Liver (tissue), 9 donors: ENCODE results near the gene HOMEZ. TPM values are rescaled to one million over a fixed set of nuclear protein-coding genes. Genes with fewer than 3 reads are reported as not detected.

Experiments used
- DNase-seq: peaks from one replicate; pipeline ENCODE4 v3.0.0-alpha.2; 2017; ENCODE audit warnings: low spot score
- H3K27ac ChIP-seq, 2 donors: one replicate each; pipeline ENCODE4 v1.7.0; 2013; ENCODE audit warnings: inconsistent platforms in 2 of 2, low read length in 2 of 2, control low read depth in 1 of 2, low read depth in 1 of 2, mild to moderate bottlenecking in 1 of 2
- H3K27me3 ChIP-seq, 4 donors: one replicate each; pipeline versions ENCODE4 v1.6.1 to v1.7.0; 2013; ENCODE audit warnings: low read length in 3 of 4, inconsistent platforms in 1 of 4, mild to moderate bottlenecking in 1 of 4, moderate library complexity in 1 of 4; ENCODE audit not compliant: control insufficient read depth in 4 of 4, insufficient read depth in 4 of 4
- H3K36me3 ChIP-seq, 4 donors: one replicate each; pipeline versions ENCODE4 v1.6.1 to v1.7.0; 2013; ENCODE audit warnings: low read length in 3 of 4, mild to moderate bottlenecking in 3 of 4, low read depth in 1 of 4, moderate library complexity in 1 of 4; ENCODE audit not compliant: control insufficient read depth in 4 of 4, insufficient read depth in 3 of 4
- H3K4me1 ChIP-seq, 4 donors: one replicate each; pipeline versions ENCODE4 v1.6.1 to v1.7.0; 2013; ENCODE audit warnings: low read length in 3 of 4, mild to moderate bottlenecking in 3 of 4, moderate library complexity in 1 of 4; ENCODE audit not compliant: control insufficient read depth in 4 of 4, insufficient read depth in 4 of 4
- H3K4me3 ChIP-seq, 3 donors: one replicate each; pipeline versions ENCODE4 v1.6.1 to v1.7.0; 2013; ENCODE audit warnings: low read length in 3 of 3, control low read depth in 1 of 3, low read depth in 1 of 3, mild to moderate bottlenecking in 1 of 3
- H3K9ac ChIP-seq, 2 donors: one replicate each; pipeline ENCODE4 v1.7.0; 2013; ENCODE audit warnings: low read length in 2 of 2, mild to moderate bottlenecking in 2 of 2, moderate library complexity in 2 of 2, control low read depth in 1 of 2, low read depth in 1 of 2
- H3K9me3 ChIP-seq, 4 donors: one replicate each; pipeline versions ENCODE4 v1.6.1 to v1.7.0; 2013; ENCODE audit warnings: low read length in 3 of 4; ENCODE audit not compliant: control insufficient read depth in 4 of 4
- CTCF ChIP-seq: fragments of 150-350 bp; IDR thresholded peaks from 2 replicates; pipeline ENCODE4 v1.5.1; 2017; ENCODE audit warnings: improper control_type of control experiment, low read depth, low read length; ENCODE audit not compliant: missing input control
- EGR1 ChIP-seq, 2 donors: IDR thresholded peaks; 2 replicates each; pipeline ENCODE4 v1.6.1; 2016 to 2018; ENCODE audit warnings: antibody characterized with exemption in 2 of 2, low read depth in 2 of 2
- FOXA1 ChIP-seq: IDR thresholded peaks from 2 replicates; pipeline ENCODE4 v1.6.1; 2016; ENCODE audit warnings: antibody characterized with exemption
- GABPA ChIP-seq, 2 donors: IDR thresholded peaks in 1 of 2; conservative IDR thresholded peaks in 1 of 2; 2 replicates each; pipeline ENCODE4 v1.6.1; 2016; ENCODE audit warnings: antibody characterized with exemption in 2 of 2, mild to moderate bottlenecking in 1 of 2, moderate library complexity in 1 of 2
- HNF4G ChIP-seq: IDR thresholded peaks from 2 replicates; pipeline ENCODE4 v1.6.1; 2016; ENCODE audit warnings: antibody characterized with exemption
- JUND ChIP-seq, 2 donors: IDR thresholded peaks; 2 replicates each; pipeline ENCODE4 v1.6.1; 2016; ENCODE audit warnings: antibody characterized with exemption in 2 of 2
- NR2F2 ChIP-seq: IDR thresholded peaks from 2 replicates; pipeline ENCODE4 v1.6.1; 2016; ENCODE audit warnings: antibody characterized with exemption
- REST ChIP-seq: IDR thresholded peaks from 2 replicates; pipeline ENCODE4 v1.6.1; 2016; ENCODE audit warnings: antibody characterized with exemption, mild to moderate bottlenecking
- RXRA ChIP-seq, 2 donors: IDR thresholded peaks; 2 replicates each; pipeline ENCODE4 v1.6.1; 2017 to 2018; ENCODE audit warnings: antibody characterized with exemption in 2 of 2, mild to moderate bottlenecking in 1 of 2
- SP1 ChIP-seq: IDR thresholded peaks from 2 replicates; pipeline ENCODE4 v1.6.1; 2018; ENCODE audit warnings: antibody characterized with exemption, mild to moderate bottlenecking
- ZBTB33 ChIP-seq: IDR thresholded peaks from 2 replicates; pipeline ENCODE4 v1.6.1; 2016; ENCODE audit warnings: antibody characterized with exemption
- WGBS: extraction: QIAGEN DNeasy Blood & Tissue Kit; methylation state at CpG from one replicate; pipeline ENCODE4 v1.1.7; 2013; 5-methylcytosine and 5-hydroxymethylcytosine counted together
- polyA plus RNA-seq, 2 donors: library from polyadenylated mRNA; stranded (reverse) in 1 of 2; unstranded in 1 of 2; fragments of 200-250 nt in 1 of 2; fragments of >200 nt in 1 of 2; fragmentation: Nextera tagmentation in 1 of 2; extraction: Ambion mirVana in 1 of 2; gene quantifications; one replicate each; pipeline versions ENCODE4 v1.2.1 to v1.2.3, GENCODE V29; 2013 to 2015
- total RNA-seq, 2 donors: library from RNA; depleted of rRNA; stranded (reverse); fragments of >200 nt; gene quantifications; one replicate each; pipeline ENCODE4 v1.2.3, GENCODE V29; 2014
- donor health status: healthy.
- donor health status: healthy.
- donor health status: healthy.
- donor health status: healthy.
- donor health status: healthy.

Gene HOMEZ
- total and polyA plus RNA-seq, 4 donors = 2.8 to 3.5 (median 3.3) TPM

- TF ChIP-seq JUND (IDR thresholded peaks at IDR 0.05) (no peak), RXRA (IDR thresholded peaks at IDR 0.05) (no peak), FOXA1 (no peak), EGR1 (IDR thresholded peaks at IDR 0.05; ENCODE audit: low read depth in 2 of 2) (no peak)
Measured at GRCh38 chr14:23297611-23298277, 11.8 kb upstream of the HOMEZ start (continued).

- TF ChIP-seq NR2F2 (no peak), SP1 (no peak), RXRA (IDR thresholded peaks at IDR 0.05) (no peak), ZBTB33 (no peak), REST (no peak), GABPA (IDR thresholded peaks at IDR 0.05 in 1 of 2, conservative IDR thresholded peaks at IDR 0.05 in 1 of 2) (no peak), CTCF (no peak), FOXA1 (no peak), HNF4G (no peak)
- Histone ChIP-seq H3K4me3 (no peak overlapping the region), H3K27ac (no peak overlapping the region), H3K36me3 (peaks cover 0 to 5% (median 2%) of the 10 kb centered on the region in 4 donors), H3K4me1 (peaks cover 0 to 17% (median 12%) of the 10 kb centered on the region in 4 donors), H3K9ac (no peak overlapping the region), H3K27me3 (no peaks in the 10 kb centered on the region), H3K9me3 (no peaks in the 10 kb centered on the region)
- no peak for DNase-seq
- 93% methylated on average over 7 of the region's 7 CpGs for WGBS
Measured at GRCh38 chr14:23297096-23297495, 11.2 kb upstream of the HOMEZ start.
